Large intestine (tissue), 3 donors: ENCODE measurements around the gene KIRREL3. TPM values are rescaled to one million over a fixed set of nuclear protein-coding genes. Genes with fewer than 3 reads are reported as not detected.

Experiments used
- DNase-seq, 2 donors: peaks; one replicate each; pipeline versions ENCODE4 v3.0.0 to v3.0.0-alpha.2; 2013
- H3K27ac ChIP-seq: one replicate; pipeline ENCODE4 v1.5.1; 2013; ENCODE audit warnings: low read length
- H3K27me3 ChIP-seq: 2 replicates; pipeline ENCODE4 v1.6.1; 2013; ENCODE audit warnings: low read length; ENCODE audit not compliant: control insufficient read depth, insufficient read depth
- H3K36me3 ChIP-seq: 2 replicates; pipeline ENCODE4 v1.6.1; 2013; ENCODE audit warnings: low read length; ENCODE audit not compliant: control insufficient read depth, insufficient read depth
- H3K4me1 ChIP-seq: one replicate; pipeline ENCODE4 v1.6.1; 2013; ENCODE audit warnings: low read length; ENCODE audit not compliant: control insufficient read depth, insufficient read depth
- H3K4me3 ChIP-seq: one replicate; pipeline ENCODE4 v1.5.1; 2013; ENCODE audit warnings: low read length
- H3K9me3 ChIP-seq: one replicate; pipeline ENCODE4 v1.6.1; 2013; ENCODE audit warnings: mild to moderate bottlenecking, low read depth, low read length, moderate library complexity; ENCODE audit not compliant: control insufficient read depth
- WGBS: methylation state at CpG from one replicate; pipeline ENCODE4 v1.1.5; 2013; ENCODE audit warnings: low lambda C conversion rate; ENCODE audit not compliant: insufficient coverage; 5-methylcytosine and 5-hydroxymethylcytosine counted together
- polyA plus RNA-seq: library from polyadenylated mRNA; unstranded; fragments of 120-200 nt; gene quantifications from one replicate; pipeline ENCODE4 v1.2.1, GENCODE V29; 2013

KIRREL3 gene
- polyA plus RNA-seq, 1 donor = 0.96 TPM

GRCh38 chr11:126518972-126519690, 481.4 kb downstream of the KIRREL3 start:
- no peak overlapping the region for H3K4me3 ChIP-seq
- H3K9me3 ChIP-seq = no peaks in the 10 kb centered on the region
- WGBS = 91% methylated on average over 4 of the region's 11 CpGs
- peaks cover 18% of the 10 kb centered on the region for H3K27me3 ChIP-seq
- no peak overlapping the region for H3K27ac ChIP-seq
- DNase-seq = no peak
- H3K36me3 ChIP-seq = no peaks in the 10 kb centered on the region
- no peaks in the 10 kb centered on the region for H3K4me1 ChIP-seq

GRCh38 chr11:126518071-126518971, 482.2 kb downstream of the KIRREL3 start:
- no peaks in the 10 kb centered on the region for H3K4me1 ChIP-seq
- no peaks in the 10 kb centered on the region for H3K36me3 ChIP-seq
- peaks cover 21% of the 10 kb centered on the region for H3K27me3 ChIP-seq
- no peak overlapping the region for H3K4me3 ChIP-seq
- WGBS = 84% methylated on average over 5 of the region's 20 CpGs
- no peak overlapping the region for H3K27ac ChIP-seq
- no peak for DNase-seq
- H3K9me3 ChIP-seq = no peaks in the 10 kb centered on the region

- H3K4me3 ChIP-seq = no peak overlapping the region
- H3K27ac ChIP-seq = no peak overlapping the region
- no peaks in the 10 kb centered on the region for H3K4me1 ChIP-seq
- no peak for DNase-seq
- no peaks in the 10 kb centered on the region for H3K9me3 ChIP-seq
- no peaks in the 10 kb centered on the region for H3K36me3 ChIP-seq
- no CpG with 5 or more reads among the region's 5 CpGs for WGBS
- peaks cover 19% of the 10 kb centered on the region for H3K27me3 ChIP-seq
These were observed 485.1 kb downstream of the KIRREL3 start for GRCh38 chr11:126515501-126515900.

- peaks cover 9% of the 10 kb centered on the region for H3K27me3 ChIP-seq
- H3K9me3 ChIP-seq = no peaks in the 10 kb centered on the region
- DNase-seq = no peak
- no CpG with 5 or more reads among the region's 10 CpGs for WGBS
- no peak overlapping the region for H3K4me3 ChIP-seq
- no peaks in the 10 kb centered on the region for H3K4me1 ChIP-seq
- H3K36me3 ChIP-seq = no peaks in the 10 kb centered on the region
- H3K27ac ChIP-seq = no peak overlapping the region
These were observed 486.4 kb downstream of the KIRREL3 start for GRCh38 chr11:126514061-126514693.

GRCh38 chr11:126512741-126513715, 487.5 kb downstream of the KIRREL3 start:
- Histone ChIP-seq H3K4me3 (no peak overlapping the region), H3K27me3 (peaks cover 9% of the 10 kb centered on the region), H3K27ac (no peak overlapping the region), H3K4me1 (no peaks in the 10 kb centered on the region), H3K36me3 (no peaks in the 10 kb centered on the region), H3K9me3 (no peaks in the 10 kb centered on the region)
- no CpG with 5 or more reads among the region's 11 CpGs for WGBS
- no peak for DNase-seq

GRCh38 chr11:126512251-126512650, 488.3 kb downstream of the KIRREL3 start:
- Histone ChIP-seq H3K9me3 (no peaks in the 10 kb centered on the region), H3K27me3 (peaks cover 9% of the 10 kb centered on the region), H3K4me1 (no peaks in the 10 kb centered on the region), H3K4me3 (no peak overlapping the region), H3K27ac (no peak overlapping the region), H3K36me3 (no peaks in the 10 kb centered on the region)
- WGBS = no CpG with 5 or more reads among the region's 8 CpGs
- DNase-seq = no peak

GRCh38 chr11:126511475-126512115, 489.0 kb downstream of the KIRREL3 start:
- Histone ChIP-seq H3K27me3 (peaks cover 9% of the 10 kb centered on the region), H3K36me3 (no peaks in the 10 kb centered on the region), H3K9me3 (no peaks in the 10 kb centered on the region), H3K4me3 (no peak overlapping the region), H3K27ac (no peak overlapping the region), H3K4me1 (no peaks in the 10 kb centered on the region)
- no CpG with 5 or more reads among the region's 14 CpGs for WGBS
- DNase-seq = no peak

- no peak overlapping the region for H3K27ac ChIP-seq
- peaks cover 7% of the 10 kb centered on the region for H3K27me3 ChIP-seq
- no peaks in the 10 kb centered on the region for H3K9me3 ChIP-seq
- H3K36me3 ChIP-seq = no peaks in the 10 kb centered on the region
- H3K4me3 ChIP-seq = no peak overlapping the region
- no peak for DNase-seq
- no peaks in the 10 kb centered on the region for H3K4me1 ChIP-seq
- WGBS = no CpG with 5 or more reads among the region's 5 CpGs
These were observed 489.8 kb downstream of the KIRREL3 start for GRCh38 chr11:126510621-126511370.

GRCh38 chr11:126507646-126508045, 492.9 kb downstream of the KIRREL3 start:
- no peaks in the 10 kb centered on the region for H3K36me3 ChIP-seq
- no CpG with 5 or more reads among the region's 8 CpGs for WGBS
- H3K4me3 ChIP-seq = no peak overlapping the region
- H3K9me3 ChIP-seq = no peaks in the 10 kb centered on the region
- DNase-seq = no peak
- no peaks in the 10 kb centered on the region for H3K4me1 ChIP-seq
- peaks cover 12% of the 10 kb centered on the region for H3K27me3 ChIP-seq
- no peak overlapping the region for H3K27ac ChIP-seq
